HepG2 (cell line): ENCODE data around the gene LAMB4.

ENCODE experiments used
- ARHGAP35 ChIP-seq: sonication (generic); formaldehyde crosslinking; IDR thresholded peaks from 2 replicates; pipeline ENCODE4 v1.9.0; 2022; ENCODE audit warnings: mild to moderate bottlenecking, inconsistent platforms, moderate library complexity, missing genetic modification reagents, borderline replicate concordance
- CTCF ChIP-seq: sonication (generic); formaldehyde crosslinking; IDR thresholded peaks from 2 replicates; pipeline ENCODE4 v1.5.0; 2020; ENCODE audit warnings: mild to moderate bottlenecking, missing genetic modification reagents, moderate library complexity
- EZH2 ChIP-seq: conservative IDR thresholded peaks from 2 replicates; pipeline ENCODE4 v1.6.1; 2012; ENCODE audit warnings: mild to moderate bottlenecking, low read depth, low read length, moderate library complexity
- KDM4B ChIP-seq: sonication (generic); formaldehyde crosslinking; IDR thresholded peaks from 2 replicates; pipeline ENCODE4 v1.4.0; 2020; ENCODE audit warnings: missing genetic modification reagents
- KLF15 ChIP-seq: sonication (generic); formaldehyde crosslinking; IDR thresholded peaks from 2 replicates; pipeline ENCODE4 v1.8.1; 2023; ENCODE audit warnings: borderline replicate concordance, mild to moderate bottlenecking, inconsistent platforms, missing genetic modification reagents, mixed read lengths
- MTF1 ChIP-seq: sonication (generic); formaldehyde crosslinking; IDR thresholded peaks from 2 replicates; pipeline ENCODE4 v1.5.0; 2020; ENCODE audit warnings: missing genetic modification reagents
- NFATC3 ChIP-seq: sonication (generic); formaldehyde crosslinking; IDR thresholded peaks from 2 replicates; pipeline ENCODE4 v1.5.1; 2020; ENCODE audit warnings: mild to moderate bottlenecking, missing genetic modification reagents
- SKIL ChIP-seq: sonication (generic); formaldehyde crosslinking; IDR thresholded peaks from 2 replicates; pipeline ENCODE4 v1.8.0; 2022; ENCODE audit warnings: missing genetic modification reagents, mild to moderate bottlenecking, moderate library complexity, borderline replicate concordance
- SOX5 ChIP-seq: IDR thresholded peaks from 2 replicates; pipeline ENCODE4 v1.6.1; 2016; ENCODE audit warnings: borderline replicate concordance
- TFE3 ChIP-seq: IDR thresholded peaks from 2 replicates; pipeline ENCODE4 v1.6.1; 2016
- ZBTB10 ChIP-seq: sonication (generic); formaldehyde crosslinking; IDR thresholded peaks from 2 replicates; pipeline ENCODE4 v1.4.0; 2020; ENCODE audit warnings: missing genetic modification reagents, borderline replicate concordance
- ZFP90 ChIP-seq: sonication (generic); formaldehyde crosslinking; IDR thresholded peaks from 2 replicates; pipeline ENCODE4 v1.8.0; 2022; ENCODE audit warnings: missing genetic modification reagents, mild to moderate bottlenecking, inconsistent platforms, borderline replicate concordance
- ZNF747 ChIP-seq: sonication (generic); formaldehyde crosslinking; IDR thresholded peaks from 2 replicates; pipeline ENCODE4 v1.8.1; 2023; ENCODE audit warnings: missing genetic modification reagents, mild to moderate bottlenecking, borderline replicate concordance

GRCh38 chr7:108122181-108122580 lies 8.0 kb downstream of the LAMB4 start:
- TF ChIP-seq CTCF (CRISPR knock-in tag) (no peak), ARHGAP35 (CRISPR knock-in tag) (no peak), MTF1 (no peak), KLF15 (CRISPR knock-in tag) (no peak), EZH2 (no peak), SKIL (CRISPR knock-in tag) (no peak), ZNF747 (CRISPR knock-in tag) (no peak), KDM4B (CRISPR knock-in tag) (no peak), NFATC3 (CRISPR knock-in tag) (no peak), ZBTB10 (CRISPR knock-in tag) (no peak), ZFP90 (CRISPR knock-in tag) (no peak), TFE3 (no peak), SOX5 (CRISPR knock-in tag) (no peak)
